TTC549 (cell line): Measurements from ENCODE around the gene CRTAC1.

Experiments
- FAIRE-seq: peaks from 2 replicates; lab custom pipeline; 2012; peaks lifted over from hg19 to GRCh38; lab: Jason Lieb, UNC

Gene CRTAC1

DNA sequence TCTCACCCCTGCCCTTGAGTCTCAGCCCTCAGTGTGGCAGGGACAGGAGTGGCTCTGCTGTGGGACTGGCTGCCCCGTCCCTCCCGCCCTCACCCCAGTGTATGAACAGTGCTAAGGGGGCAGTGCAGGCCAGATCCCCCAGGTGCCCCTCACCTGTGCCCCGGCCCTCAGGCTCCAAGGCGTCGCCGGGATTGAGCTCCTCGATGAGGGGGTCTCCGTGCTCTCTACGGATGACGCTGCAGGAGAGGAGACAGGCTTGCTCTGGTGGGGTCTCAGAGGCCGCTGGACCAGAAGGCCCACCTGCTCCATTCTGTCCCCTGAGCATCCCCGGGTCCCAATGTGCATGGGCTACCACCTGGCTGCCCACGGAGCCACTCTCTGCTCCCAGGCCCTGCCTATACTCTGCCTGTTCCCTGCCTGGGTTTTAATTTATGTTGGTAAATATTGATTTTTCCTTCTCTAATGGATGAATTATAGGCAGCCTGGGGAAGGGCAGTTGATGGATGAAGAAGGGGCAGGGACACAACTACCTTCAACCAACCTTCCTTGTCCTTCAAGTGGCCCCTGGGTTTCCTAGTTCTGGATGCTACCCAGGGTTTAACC lies 133.6 kb downstream of the CRTAC1 start:
- no peak for FAIRE-seq

DNA sequence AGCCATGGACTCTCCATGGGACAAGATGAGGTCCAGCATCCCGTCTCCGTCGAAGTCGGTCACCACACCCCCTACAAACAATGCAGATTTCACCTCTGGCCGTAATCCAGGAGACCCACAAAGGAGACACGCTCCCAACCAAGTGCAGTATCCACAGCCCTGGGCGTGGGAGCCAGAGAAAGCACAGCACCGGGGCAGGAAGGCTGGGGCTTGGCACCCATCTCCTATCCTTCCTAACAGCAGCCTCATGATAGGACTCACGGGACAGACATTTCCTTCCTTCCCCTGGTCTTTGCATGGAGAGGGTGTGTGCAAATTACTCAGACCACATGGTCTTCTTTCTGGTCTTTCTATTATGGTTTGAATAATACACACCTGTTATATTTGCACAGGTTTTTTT lies 134.5 kb downstream of the CRTAC1 start:
- no peak for FAIRE-seq

- no peak for FAIRE-seq
These were observed 135.3 kb downstream of the CRTAC1 start for GRCh38 chr10:97895084-97895483.

- FAIRE-seq = no peak
These were observed 136.3 kb downstream of the CRTAC1 start for GRCh38 chr10:97894092-97894491.

GRCh38 chr10:97892939-97893338 lies 137.5 kb downstream of the CRTAC1 start:
- no peak for FAIRE-seq

DNA sequence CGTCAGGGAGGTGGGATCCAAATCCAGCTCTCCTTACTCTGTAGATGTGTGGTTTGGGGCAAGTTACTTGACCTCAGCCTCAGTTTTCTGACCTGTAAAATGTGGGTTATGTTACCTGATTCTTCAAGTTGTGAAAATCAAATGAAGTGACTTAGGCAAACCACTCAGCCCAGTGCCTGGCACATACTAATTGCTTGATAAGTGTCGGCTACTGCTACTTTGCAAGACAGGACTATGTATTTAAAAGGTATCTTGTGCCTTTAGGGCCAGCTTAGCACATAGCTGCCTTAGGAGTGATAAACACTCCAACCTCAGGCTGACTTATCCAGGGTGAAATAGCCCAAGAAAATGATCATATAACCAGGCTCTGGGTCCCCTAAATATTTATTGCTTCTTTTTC lies 137.9 kb downstream of the CRTAC1 start:
- no peak for FAIRE-seq

DNA sequence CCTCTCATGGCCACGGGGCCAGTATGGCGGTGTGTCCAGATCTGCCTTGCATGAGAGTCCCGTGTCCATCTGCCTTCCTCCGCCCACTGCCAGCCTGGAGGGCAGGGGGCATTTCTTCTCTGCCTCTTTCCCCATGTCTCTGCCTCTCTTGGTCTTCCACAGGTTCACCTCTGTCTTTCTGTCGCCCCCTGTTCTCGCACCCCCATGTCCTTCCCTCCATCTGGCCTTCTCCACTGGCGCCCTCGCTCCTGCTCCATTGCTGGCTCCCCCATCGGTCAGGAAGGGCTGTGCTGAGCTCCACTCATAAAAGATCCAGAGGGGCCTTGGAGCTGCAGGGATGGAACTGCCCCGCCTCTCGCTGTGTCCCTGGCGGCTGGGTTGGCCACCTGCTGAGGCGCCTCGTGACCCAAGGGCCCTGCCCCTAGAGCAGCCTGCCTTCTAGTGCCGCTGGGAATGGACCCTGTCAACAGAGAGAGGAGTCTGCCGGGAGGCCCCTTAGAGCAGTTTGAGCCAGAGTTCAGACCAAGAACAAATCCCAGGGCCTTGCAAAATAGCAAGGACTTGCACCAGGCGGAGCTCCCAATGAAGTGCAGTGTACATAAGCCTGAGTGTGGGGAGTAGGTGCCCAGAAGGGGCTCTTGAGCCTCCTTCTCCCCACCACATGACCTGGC lies 138.8 kb downstream of the CRTAC1 start:
- no peak for FAIRE-seq

DNA sequence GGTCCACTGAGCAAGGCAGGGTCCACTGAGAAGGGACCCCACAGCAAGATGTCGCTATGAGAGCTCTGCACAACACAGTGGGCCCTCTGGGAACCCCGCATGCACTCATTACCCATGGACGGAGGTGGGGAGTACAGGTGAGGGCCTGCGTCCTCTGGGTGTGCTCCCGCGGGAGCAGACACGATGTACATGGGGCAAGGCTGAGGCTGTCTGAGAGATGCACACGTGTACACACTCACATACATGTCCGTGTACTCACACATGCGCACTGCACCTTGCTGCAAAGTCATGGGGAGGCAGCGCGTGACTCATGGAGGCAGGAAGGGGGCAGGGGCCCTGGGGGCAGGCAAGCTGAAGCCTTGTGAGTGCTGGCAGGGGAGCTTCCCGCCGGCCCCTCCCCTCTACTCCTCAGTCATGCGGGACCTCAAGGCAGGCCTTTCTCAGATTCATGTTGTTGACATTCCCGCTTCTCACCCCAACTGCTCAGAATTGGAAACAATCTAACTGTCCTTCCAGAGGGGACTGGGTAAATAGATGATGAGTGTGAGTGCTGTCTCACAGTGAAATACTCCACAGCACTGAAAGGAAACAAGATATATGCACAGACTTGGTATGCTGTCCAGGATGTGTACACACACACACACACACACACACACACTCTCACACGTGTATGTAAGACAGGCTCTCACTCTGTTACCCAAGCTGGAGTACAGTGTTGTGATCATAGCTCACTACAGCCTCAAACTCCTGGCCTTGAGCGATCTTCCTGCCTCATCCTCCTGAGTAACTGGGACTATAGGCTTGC lies 140.8 kb downstream of the CRTAC1 start:
- no peak for FAIRE-seq

GRCh38 chr10:97888641-97889262 lies 141.7 kb downstream of the CRTAC1 start:
- FAIRE-seq = no peak

- no peak for FAIRE-seq
These were observed 142.3 kb downstream of the CRTAC1 start for GRCh38 chr10:97888134-97888533.

GRCh38 chr10:97887399-97887798 lies 143.0 kb downstream of the CRTAC1 start:
- no peak for FAIRE-seq

DNA sequence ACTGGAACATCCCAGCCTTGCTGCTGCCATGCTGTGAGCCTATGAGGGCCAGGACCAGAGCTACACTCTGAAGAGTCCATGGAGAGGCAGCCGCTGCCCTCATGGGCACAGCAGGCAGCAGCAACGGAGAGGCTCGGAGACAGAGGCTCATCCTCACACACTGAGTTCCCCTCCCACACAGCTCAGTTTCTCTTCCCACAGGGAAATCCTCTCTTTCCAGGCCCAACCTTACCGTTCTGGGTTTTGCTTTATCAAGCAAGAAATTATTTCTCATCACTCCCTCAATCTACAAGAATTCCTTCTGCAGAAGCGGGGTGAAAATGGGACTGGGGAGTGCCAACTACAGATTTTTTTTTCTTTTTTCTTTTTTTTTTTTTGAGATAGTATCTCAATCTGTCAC lies 144.1 kb downstream of the CRTAC1 start:
- FAIRE-seq = no peak

- no peak for FAIRE-seq
These were observed 147.3 kb downstream of the CRTAC1 start for GRCh38 chr10:97883092-97883485.

GRCh38 chr10:97882142-97883091 lies 148.0 kb downstream of the CRTAC1 start:
- FAIRE-seq = no peak

DNA sequence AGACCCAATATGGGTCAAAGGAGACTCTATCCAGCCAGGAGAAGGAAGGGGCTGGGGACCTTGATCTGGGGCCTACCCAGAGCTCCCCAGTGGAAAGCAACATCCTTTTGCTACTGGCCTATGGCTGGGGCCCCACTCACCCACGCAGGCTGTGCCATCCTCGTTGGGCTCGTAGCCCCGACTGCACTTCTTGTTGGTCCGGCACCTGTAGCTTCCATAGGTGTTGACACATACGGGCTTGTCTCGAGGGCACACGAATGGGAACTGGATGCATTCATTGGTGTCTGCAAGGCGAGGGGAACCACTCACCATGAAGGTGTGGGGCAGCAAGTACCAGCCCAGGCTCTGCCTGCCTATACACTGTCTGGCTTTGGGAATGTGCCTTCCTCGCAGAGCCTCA lies 150.3 kb downstream of the CRTAC1 start:
- no peak for FAIRE-seq

DNA sequence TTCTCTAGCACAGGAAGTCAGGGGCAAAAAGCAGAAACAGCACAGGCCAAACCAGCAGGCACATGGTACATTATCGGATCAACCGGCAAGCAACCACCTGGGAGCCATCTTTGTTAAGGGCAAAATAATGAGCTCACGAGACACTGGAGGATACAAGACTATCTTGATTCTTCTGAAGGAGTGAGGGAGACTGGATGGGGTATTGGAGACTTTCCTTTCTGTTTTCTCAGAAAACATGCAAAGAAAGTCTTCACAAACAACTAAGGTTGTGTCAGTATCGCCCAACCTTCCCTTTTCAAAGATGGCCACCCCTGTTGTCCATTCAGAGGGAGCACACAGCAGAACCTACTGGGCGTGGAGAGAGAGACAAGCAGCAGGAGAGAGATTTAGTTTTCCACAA lies 151.2 kb downstream of the CRTAC1 start:
- no peak for FAIRE-seq

DNA sequence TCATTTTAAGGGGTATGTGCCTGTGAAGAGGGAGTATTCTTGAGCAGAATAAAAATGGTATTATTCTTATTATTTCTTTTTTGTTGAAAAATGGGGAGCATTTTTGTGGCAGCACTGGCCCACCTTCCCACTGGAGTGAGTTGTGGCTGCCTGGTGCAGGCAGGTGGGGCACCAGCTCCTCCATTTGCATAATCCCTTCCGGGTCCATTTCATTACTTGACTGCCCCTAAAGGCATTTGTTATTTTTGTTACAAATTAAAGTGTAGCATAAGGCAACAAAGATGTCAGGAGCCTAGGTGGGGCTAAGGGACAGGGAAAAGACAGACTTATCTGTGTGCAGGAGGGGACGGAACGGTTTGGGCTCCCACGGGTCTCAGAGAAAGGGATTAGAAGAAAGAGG lies 154.0 kb downstream of the CRTAC1 start:
- no peak for FAIRE-seq

GRCh38 chr10:97875391-97875790 lies 155.0 kb downstream of the CRTAC1 start:
- FAIRE-seq = no peak

- FAIRE-seq = no peak
These were observed 156.1 kb downstream of the CRTAC1 start for GRCh38 chr10:97874332-97874731.

DNA sequence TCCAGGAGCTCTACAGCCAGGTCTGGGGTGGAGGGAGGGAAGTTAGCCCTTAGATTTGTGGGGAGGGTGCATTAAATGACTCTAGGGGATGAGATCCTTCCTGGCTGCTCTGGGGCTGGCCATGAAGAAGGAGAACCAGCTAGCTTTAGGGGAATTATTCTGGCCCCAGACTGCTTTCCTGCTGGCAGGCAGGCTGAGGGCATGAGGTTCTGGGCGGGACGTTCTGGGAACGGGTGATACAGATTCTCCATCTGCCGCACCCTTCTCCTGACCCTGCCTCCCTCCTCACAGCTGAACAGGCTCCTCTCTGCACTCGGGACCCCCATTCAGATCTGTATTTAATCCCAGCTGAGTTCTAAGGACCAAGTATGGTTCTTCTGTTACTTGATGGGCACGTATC lies 156.9 kb downstream of the CRTAC1 start:
- FAIRE-seq = no peak

DNA sequence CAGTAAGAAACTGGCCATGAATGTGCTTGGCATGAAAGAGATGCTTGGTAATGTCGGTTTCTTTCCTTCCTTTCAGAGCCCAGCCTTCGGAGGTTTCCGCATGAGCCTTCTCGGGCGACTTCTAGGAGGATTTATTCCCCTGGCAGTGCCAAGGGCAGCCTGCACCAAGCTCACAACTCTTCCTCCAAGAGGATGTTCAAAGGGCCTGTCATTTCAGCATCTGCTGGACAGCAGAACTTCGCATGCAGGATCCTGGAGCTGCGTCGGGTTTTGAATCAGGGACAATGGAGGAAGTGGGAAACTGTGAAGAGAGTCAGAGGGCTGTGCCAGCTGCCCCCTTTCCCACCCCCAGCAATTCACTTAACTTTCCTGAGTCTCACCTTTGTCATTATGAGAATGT lies 159.4 kb downstream of the CRTAC1 start:
- FAIRE-seq = no peak
